ENCODE measurements around the gene EVI2A.

- TF ChIP-seq EZH2 (conservative IDR thresholded peaks at IDR 0.05; ENCODE audit: low read depth, low read length): no peak
- no peak for TF ChIP-seq EP300 (IDR thresholded peaks at IDR 0.05; ENCODE audit: low read depth in 2 of 2, low read length in 2 of 2)
- TF ChIP-seq EP300 (CRISPR knock-in tag; IDR thresholded peaks at IDR 0.05; ENCODE audit: borderline replicate concordance): no peak
- no peak for TF ChIP-seq ZNF549 (CRISPR knock-in tag; IDR thresholded peaks at IDR 0.05)
- TF ChIP-seq ZBTB26 (CRISPR knock-in tag; IDR thresholded peaks at IDR 0.05; ENCODE audit: borderline replicate concordance): no peak
- no peak for TF ChIP-seq SALL2 (CRISPR knock-in tag; IDR thresholded peaks at IDR 0.05)
- no peak for TF ChIP-seq CHD2 (IDR thresholded peaks at IDR 0.05; ENCODE audit: low read depth, low read length)
- no peak for TF ChIP-seq FOXM1 (CRISPR knock-in tag; IDR thresholded peaks at IDR 0.05)
Observed at GRCh38 chr17:31318298-31318801, 3.1 kb downstream of the EVI2A start.

All from HepG2 (cell line).